B cell (primary cell): ENCODE measurements around the gene TRMU.

ENCODE experiments used
- CTCF ChIP-seq: fragments of 200-600 bp; IDR thresholded peaks from one replicate; pipeline ENCODE4 v1.8.0; 2022; ENCODE audit warnings: antibody characterized with exemption, mild to moderate bottlenecking
- EZH2 ChIP-seq: IDR thresholded peaks from 2 replicates; pipeline ENCODE4 v1.6.1; 2012; ENCODE audit warnings: borderline replicate concordance, low read depth, mild to moderate bottlenecking, moderate library complexity, low read length; ENCODE audit not compliant: insufficient read depth, poor library complexity, severe bottlenecking

GRCh38 chr22:46373921-46374662 lies 38.6 kb downstream of the TRMU start:
- TF ChIP-seq CTCF (no peak), EZH2 (no peak)
